Measurements from ENCODE around the gene ZIC2.
"Not testable (repeated sequence)": the region's sequence is repeated elsewhere in the genome, so short reads cannot be mapped to it uniquely, and the experiment has no call there.

The ZIC2 gene

GRCh38 chr13:100022798-100023197 is 41.2 kb downstream of the ZIC2 start:
- TF ChIP-seq POLR2A (IDR thresholded peaks at IDR 0.05; ENCODE audit: low read depth, low read length) = no peak
- FAIRE-seq = no peak
- no peak for DNase-seq (ENCODE audit: insufficient read length, low spot score)

GRCh38 chr13:100024023-100024422 is 42.4 kb downstream of the ZIC2 start:
- TF ChIP-seq POLR2A (IDR thresholded peaks at IDR 0.05; ENCODE audit: low read depth, low read length) = no peak
- peak; percentile 64 for FAIRE-seq

GRCh38 chr13:100029933-100030332 is 48.3 kb downstream of the ZIC2 start:
- FAIRE-seq = no peak
- no peak for TF ChIP-seq POLR2A (IDR thresholded peaks at IDR 0.05; ENCODE audit: low read depth, low read length)
- no peak for DNase-seq (ENCODE audit: insufficient read length, low spot score)

More at GRCh38 chr13:100024023-100024422, 42.4 kb downstream of the ZIC2 start:
- no peak for DNase-seq (ENCODE audit: insufficient read length, low spot score)

GRCh38 chr13:100032642-100033041 is 51.1 kb downstream of the ZIC2 start:
- DNase-seq (ENCODE audit: insufficient read length, low spot score); FAIRE-seq: not testable (repeated sequence)

- peak; percentile 76 for FAIRE-seq
- DNase-seq (ENCODE audit: insufficient read length, low spot score) = no peak
- TF ChIP-seq POLR2A (IDR thresholded peaks at IDR 0.05; ENCODE audit: low read depth, low read length) = no peak
Measured at GRCh38 chr13:100035936-100036335, 54.4 kb downstream of the ZIC2 start.
